PFSK-1 (cell line): ENCODE data around the gene CPA1.

Experiments used
- FOXP2 ChIP-seq: optimal IDR thresholded peaks from 2 replicates; pipeline ENCODE3; 2011; ENCODE audit warnings: borderline replicate concordance, control low read depth, inconsistent platforms; ENCODE audit not compliant: insufficient read depth; ENCODE audit errors: extremely low read length, extremely low read depth
- POLR2AphosphoS5 ChIP-seq: IDR thresholded peaks from 2 replicates; pipeline ENCODE4 v1.6.1; 2012; ENCODE audit warnings: low read depth, mild to moderate bottlenecking, control low read depth, low read length, moderate library complexity
- SIN3A ChIP-seq: IDR thresholded peaks from 2 replicates; pipeline ENCODE4 v1.6.1; 2012; ENCODE audit warnings: mild to moderate bottlenecking, low read length, moderate library complexity, borderline replicate concordance; ENCODE audit not compliant: insufficient read depth
- TAF1 ChIP-seq: IDR thresholded peaks from 2 replicates; pipeline ENCODE4 v1.6.1; 2012; ENCODE audit warnings: low read length, control low read depth, borderline replicate concordance; ENCODE audit not compliant: insufficient read depth
- TF ChIP-seq, protein P1 (sequence below), 2 experiments: IDR thresholded peaks; 2 replicates each; pipeline versions ENCODE4 v1.6.1 to v1.8.0; 2011 to 2012; ENCODE audit warnings: low read depth in 2 of 2, low read length in 2 of 2, control low read depth in 1 of 2, inconsistent platforms in 1 of 2, mild to moderate bottlenecking in 1 of 2, moderate library complexity in 1 of 2; ENCODE audit not compliant: insufficient read depth in 1 of 2

CPA1 gene

DNA sequence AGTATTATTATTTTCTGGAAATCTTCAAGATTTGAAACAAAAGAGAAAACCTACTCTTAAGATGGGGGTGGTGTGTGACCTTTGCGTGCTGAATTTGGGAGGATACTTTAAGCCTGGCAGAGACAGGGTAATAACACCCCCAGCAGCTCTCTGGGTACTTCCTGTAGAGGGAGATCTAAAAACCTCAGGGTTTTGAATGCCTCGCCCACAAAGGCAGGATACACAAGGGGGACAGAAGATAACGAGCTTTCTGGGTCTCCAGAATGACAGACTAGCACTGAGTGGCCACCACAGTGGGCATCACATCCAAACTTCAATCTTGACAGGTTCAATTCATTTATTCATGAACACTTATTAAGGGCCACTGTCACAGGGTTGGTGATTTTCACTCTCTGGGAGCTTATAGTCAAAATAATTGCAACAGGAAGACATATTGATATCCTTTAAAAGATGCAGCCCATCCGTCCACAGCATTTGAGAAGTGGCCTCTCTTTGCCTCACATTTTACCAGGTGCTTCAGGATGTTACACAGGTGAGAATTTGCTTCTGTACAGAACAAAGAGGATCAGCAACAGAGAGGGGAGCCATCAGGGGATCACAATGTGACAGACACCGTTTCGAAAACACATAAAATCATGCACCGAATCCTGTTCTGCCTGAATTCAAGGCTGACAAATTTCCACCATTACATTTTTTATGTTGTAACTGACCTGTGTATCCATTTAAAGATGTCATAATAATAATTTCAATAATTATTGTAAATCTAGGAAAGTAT, 14.3 kb downstream of the CPA1 start:
- TF ChIP-seq POLR2AphosphoS5 (no peak), FOXP2 (no peak), SIN3A (no peak), TAF1 (no peak)
- TF ChIP-seq, protein P1, sequence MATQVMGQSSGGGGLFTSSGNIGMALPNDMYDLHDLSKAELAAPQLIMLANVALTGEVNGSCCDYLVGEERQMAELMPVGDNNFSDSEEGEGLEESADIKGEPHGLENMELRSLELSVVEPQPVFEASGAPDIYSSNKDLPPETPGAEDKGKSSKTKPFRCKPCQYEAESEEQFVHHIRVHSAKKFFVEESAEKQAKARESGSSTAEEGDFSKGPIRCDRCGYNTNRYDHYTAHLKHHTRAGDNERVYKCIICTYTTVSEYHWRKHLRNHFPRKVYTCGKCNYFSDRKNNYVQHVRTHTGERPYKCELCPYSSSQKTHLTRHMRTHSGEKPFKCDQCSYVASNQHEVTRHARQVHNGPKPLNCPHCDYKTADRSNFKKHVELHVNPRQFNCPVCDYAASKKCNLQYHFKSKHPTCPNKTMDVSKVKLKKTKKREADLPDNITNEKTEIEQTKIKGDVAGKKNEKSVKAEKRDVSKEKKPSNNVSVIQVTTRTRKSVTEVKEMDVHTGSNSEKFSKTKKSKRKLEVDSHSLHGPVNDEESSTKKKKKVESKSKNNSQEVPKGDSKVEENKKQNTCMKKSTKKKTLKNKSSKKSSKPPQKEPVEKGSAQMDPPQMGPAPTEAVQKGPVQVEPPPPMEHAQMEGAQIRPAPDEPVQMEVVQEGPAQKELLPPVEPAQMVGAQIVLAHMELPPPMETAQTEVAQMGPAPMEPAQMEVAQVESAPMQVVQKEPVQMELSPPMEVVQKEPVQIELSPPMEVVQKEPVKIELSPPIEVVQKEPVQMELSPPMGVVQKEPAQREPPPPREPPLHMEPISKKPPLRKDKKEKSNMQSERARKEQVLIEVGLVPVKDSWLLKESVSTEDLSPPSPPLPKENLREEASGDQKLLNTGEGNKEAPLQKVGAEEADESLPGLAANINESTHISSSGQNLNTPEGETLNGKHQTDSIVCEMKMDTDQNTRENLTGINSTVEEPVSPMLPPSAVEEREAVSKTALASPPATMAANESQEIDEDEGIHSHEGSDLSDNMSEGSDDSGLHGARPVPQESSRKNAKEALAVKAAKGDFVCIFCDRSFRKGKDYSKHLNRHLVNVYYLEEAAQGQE (IDR thresholded peaks at IDR 0.05; ENCODE audit: insufficient read depth in 1 of 2, low read depth in 2 of 2, low read length in 2 of 2), result no peak

DNA sequence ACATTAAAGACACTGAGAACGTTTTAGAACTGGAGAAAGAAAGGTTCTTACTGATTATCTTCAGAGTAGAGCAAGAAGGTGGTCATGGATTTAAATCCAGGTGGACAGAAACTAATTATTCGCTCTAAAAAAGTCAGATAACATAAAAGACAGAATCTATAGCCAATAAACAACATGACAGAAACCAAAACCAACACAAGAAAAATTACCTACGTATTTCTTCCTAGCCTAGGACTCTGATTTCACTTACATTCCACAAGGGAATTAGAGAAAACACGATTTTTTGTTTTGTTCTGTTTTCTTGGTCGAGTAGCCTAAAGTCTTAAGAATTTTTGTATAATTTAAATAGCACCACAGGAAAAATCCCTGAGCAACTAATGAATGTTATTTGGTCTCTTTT, 15.1 kb downstream of the CPA1 start:
- TF ChIP-seq, protein P1 (IDR thresholded peaks at IDR 0.05; ENCODE audit: insufficient read depth in 1 of 2, low read depth in 2 of 2, low read length in 2 of 2), result no peak
- TF ChIP-seq TAF1, result no peak
- no peak for TF ChIP-seq FOXP2
- TF ChIP-seq SIN3A, result no peak
- TF ChIP-seq POLR2AphosphoS5, result no peak

DNA sequence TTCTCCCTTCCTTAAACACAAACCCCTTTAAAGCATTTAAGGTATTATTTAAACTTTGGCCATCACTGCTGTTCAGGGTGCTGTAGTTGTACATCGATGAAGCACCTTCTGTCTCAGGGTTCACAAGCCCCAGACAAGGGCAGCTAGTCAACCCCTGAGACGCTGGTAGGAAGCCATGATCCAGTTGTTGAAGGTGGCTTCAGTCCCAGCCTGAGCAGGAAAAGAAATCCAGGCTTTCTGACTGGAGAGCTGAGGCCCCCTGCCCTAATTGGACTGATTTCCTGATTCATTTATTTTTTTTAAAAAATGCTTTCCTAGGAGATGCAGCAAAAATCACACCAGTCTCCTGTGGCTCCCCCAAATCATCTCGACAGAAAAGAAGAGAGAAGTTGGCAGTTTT, 15.8 kb downstream of the CPA1 start:
- no peak for TF ChIP-seq SIN3A
- TF ChIP-seq TAF1, result no peak
- TF ChIP-seq, protein P1 (IDR thresholded peaks at IDR 0.05; ENCODE audit: insufficient read depth in 1 of 2, low read depth in 2 of 2, low read length in 2 of 2), result no peak
- no peak for TF ChIP-seq POLR2AphosphoS5
- no peak for TF ChIP-seq FOXP2

DNA sequence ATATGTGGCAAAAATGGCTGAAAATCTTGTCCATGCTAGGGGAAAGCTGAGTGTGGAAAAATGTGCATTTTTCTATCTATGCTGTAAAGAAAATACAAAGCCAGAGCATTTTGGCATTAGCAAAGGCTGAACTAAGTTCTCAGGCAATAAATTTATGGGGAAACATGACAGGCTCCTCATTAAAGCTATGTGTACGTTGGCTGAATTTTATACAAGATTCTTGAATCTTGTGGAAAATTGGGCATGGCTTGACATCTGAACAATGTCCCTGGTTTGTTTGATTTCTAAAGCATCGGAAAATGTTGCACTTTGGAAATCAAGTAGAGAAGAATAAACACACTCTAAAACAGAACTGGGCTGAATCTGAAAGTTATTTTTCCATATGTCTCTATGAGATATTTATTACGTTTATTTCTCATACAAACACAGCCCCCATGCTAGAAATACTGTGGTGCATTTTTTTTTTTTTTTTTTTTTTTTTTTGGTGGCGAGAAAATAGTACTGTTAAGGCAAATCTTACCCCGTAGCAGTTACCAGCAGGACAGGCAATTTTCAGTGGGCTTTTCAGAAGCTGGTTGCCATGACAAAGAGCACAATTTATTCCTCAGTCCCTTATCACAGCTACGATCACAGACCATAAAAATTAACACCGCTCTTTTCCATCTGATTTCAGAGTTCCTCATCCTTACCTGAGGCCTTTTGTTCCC, 16.9 kb downstream of the CPA1 start:
- TF ChIP-seq TAF1, result no peak
- no peak for TF ChIP-seq FOXP2
- TF ChIP-seq, protein P1 (IDR thresholded peaks at IDR 0.05; ENCODE audit: insufficient read depth in 1 of 2, low read depth in 2 of 2, low read length in 2 of 2), result no peak
- TF ChIP-seq POLR2AphosphoS5, result no peak
- TF ChIP-seq SIN3A, result no peak

DNA sequence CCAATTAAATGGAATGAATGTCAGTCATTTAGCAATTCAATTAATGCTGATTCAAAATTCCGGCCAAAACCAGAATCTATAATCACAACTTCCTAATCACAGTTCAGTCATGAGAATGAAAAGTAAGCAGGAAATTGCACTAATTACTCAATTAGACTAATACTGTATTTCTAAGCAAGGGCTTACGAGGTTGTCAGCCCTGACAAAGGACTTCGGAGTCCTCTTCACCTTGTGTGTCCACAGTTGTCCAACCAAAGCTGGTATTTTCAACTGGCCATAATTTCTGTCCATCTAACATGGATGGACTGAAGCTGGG, 17.4 kb downstream of the CPA1 start:
- TF ChIP-seq FOXP2, result no peak
- no peak for TF ChIP-seq TAF1
- no peak for TF ChIP-seq POLR2AphosphoS5
- no peak for TF ChIP-seq SIN3A
- TF ChIP-seq, protein P1 (IDR thresholded peaks at IDR 0.05; ENCODE audit: insufficient read depth in 1 of 2, low read depth in 2 of 2, low read length in 2 of 2), result no peak
